GM12875 (cell line): ENCODE results near the gene ZNF254.

Experiments used
- H3K4me3 ChIP-seq: one replicate; pipeline ENCODE4 v1.5.1; 2011; ENCODE audit warnings: low read depth, low read length, control low read depth
- CTCF ChIP-seq: IDR thresholded peaks from 2 replicates; pipeline ENCODE4 v1.5.1; 2011; ENCODE audit warnings: low read depth, mild to moderate bottlenecking, control low read depth, inconsistent platforms, low read length, moderate library complexity, borderline replicate concordance; ENCODE audit not compliant: insufficient read depth

ZNF254 gene

GRCh38 chr19:24062190-24062589 lies 24.8 kb upstream of the ZNF254 start:
- no peak overlapping the region for H3K4me3 ChIP-seq
- no peak for TF ChIP-seq CTCF

- no peak for TF ChIP-seq CTCF
- no peak overlapping the region for H3K4me3 ChIP-seq
Measured at GRCh38 chr19:24063295-24063694, 23.7 kb upstream of the ZNF254 start.

GRCh38 chr19:24064175-24064574 lies 22.8 kb upstream of the ZNF254 start:
- TF ChIP-seq CTCF = no peak

GRCh38 chr19:24065243-24065642 lies 21.7 kb upstream of the ZNF254 start:
- TF ChIP-seq CTCF = no peak

More at GRCh38 chr19:24064175-24064574, 22.8 kb upstream of the ZNF254 start:
- no peak overlapping the region for H3K4me3 ChIP-seq

GRCh38 chr19:24065865-24066604 lies 21.0 kb upstream of the ZNF254 start:
- no peak overlapping the region for H3K4me3 ChIP-seq
- no peak for TF ChIP-seq CTCF

More at GRCh38 chr19:24065243-24065642, 21.7 kb upstream of the ZNF254 start:
- H3K4me3 ChIP-seq = no peak overlapping the region

- H3K4me3 ChIP-seq = no peak overlapping the region
- TF ChIP-seq CTCF = no peak
Measured at GRCh38 chr19:24069905-24070657, 16.9 kb upstream of the ZNF254 start.

- TF ChIP-seq CTCF = no peak
Measured at GRCh38 chr19:24071078-24071477, 15.9 kb upstream of the ZNF254 start.

More at GRCh38 chr19:24071078-24071477, 15.9 kb upstream of the ZNF254 start:
- H3K4me3 ChIP-seq = no peak overlapping the region
